BJ (cell line): Measurements from ENCODE around the gene LIMA1. TPM values are rescaled to one million over a fixed set of nuclear protein-coding genes. Genes with fewer than 3 reads are reported as not detected.
"Not testable (repeated sequence)": the region's sequence is repeated elsewhere in the genome, so short reads cannot be mapped to it uniquely, and the experiment has no call there.

Experiments
- CTCF ChIA-PET: fragments of 350-600 bp; formaldehyde crosslinking; extraction: SDS; loops from one replicate; lab custom pipeline; 2021; ENCODE audit warnings: antibody characterized with exemption, inconsistent platforms; lab: Yijun Ruan, JAX
- POLR2A ChIA-PET: fragments of 300-600 bp; sonication (Branson Sonifier 250); formaldehyde crosslinking; extraction: SDS; loops from one replicate; lab custom pipeline; 2021; ENCODE audit warnings: antibody characterized with exemption; lab: Charles Lee
- DNase-seq: peaks from one replicate; pipeline ENCODE4 v3.0.0-alpha.2; 2011; ENCODE audit warnings: low read depth
- H3K27me3 ChIP-seq: 2 replicates; pipeline ENCODE4 v1.6.0; 2011; ENCODE audit warnings: low read length; ENCODE audit not compliant: control insufficient read depth, insufficient read depth
- H3K36me3 ChIP-seq: 2 replicates; pipeline ENCODE4 v1.5.1; 2011; ENCODE audit warnings: low read length; ENCODE audit not compliant: control insufficient read depth, insufficient read depth
- H3K4me3 ChIP-seq: 2 replicates; pipeline ENCODE4 v1.5.1; 2011; ENCODE audit warnings: low read depth, mild to moderate bottlenecking, control low read depth, low read length
- polyA plus RNA-seq: library from polyadenylated mRNA; depleted of rRNA; stranded (reverse); fragments of >200 nt; gene quantifications from 2 replicates; pipeline ENCODE4 v1.2.3, GENCODE V29; 2011
- TF ChIP-seq, protein P1 (sequence below): IDR thresholded peaks from 2 replicates; pipeline ENCODE4 v1.5.1; 2011; ENCODE audit warnings: low read depth, mild to moderate bottlenecking, control low read depth, inconsistent platforms, low read length, moderate library complexity; ENCODE audit not compliant: insufficient read depth

Gene LIMA1
- polyA plus RNA-seq, 1 experiment, result 368 TPM

DNA sequence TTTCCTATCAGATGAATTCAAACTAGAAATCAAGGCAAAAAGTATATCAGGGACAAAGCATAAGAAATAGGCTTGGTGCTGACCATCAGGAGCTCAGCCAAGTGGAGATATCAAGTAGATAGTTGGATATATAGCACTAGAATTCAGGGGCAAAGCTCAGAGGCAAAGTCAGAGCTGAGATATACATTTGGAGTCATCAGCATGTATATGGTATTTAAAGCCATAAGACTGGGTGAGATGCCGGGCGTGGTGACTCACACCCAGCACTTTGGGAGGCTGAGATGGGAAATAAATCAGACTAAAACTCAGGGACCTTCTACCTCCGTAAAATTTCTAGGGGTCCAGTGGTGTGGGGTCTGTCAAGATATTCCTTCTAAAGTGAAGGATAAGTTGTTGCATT is 38.9 kb upstream of the LIMA1 start:
- H3K27me3 ChIP-seq, result no peaks in the 10 kb centered on the region
- H3K4me3 ChIP-seq, result no peak overlapping the region
- H3K36me3 ChIP-seq, result no peaks in the 10 kb centered on the region
- CTCF ChIA-PET, result no interaction called here
- no peak for DNase-seq
- POLR2A ChIA-PET, result no interaction called here
- TF ChIP-seq, protein P1, sequence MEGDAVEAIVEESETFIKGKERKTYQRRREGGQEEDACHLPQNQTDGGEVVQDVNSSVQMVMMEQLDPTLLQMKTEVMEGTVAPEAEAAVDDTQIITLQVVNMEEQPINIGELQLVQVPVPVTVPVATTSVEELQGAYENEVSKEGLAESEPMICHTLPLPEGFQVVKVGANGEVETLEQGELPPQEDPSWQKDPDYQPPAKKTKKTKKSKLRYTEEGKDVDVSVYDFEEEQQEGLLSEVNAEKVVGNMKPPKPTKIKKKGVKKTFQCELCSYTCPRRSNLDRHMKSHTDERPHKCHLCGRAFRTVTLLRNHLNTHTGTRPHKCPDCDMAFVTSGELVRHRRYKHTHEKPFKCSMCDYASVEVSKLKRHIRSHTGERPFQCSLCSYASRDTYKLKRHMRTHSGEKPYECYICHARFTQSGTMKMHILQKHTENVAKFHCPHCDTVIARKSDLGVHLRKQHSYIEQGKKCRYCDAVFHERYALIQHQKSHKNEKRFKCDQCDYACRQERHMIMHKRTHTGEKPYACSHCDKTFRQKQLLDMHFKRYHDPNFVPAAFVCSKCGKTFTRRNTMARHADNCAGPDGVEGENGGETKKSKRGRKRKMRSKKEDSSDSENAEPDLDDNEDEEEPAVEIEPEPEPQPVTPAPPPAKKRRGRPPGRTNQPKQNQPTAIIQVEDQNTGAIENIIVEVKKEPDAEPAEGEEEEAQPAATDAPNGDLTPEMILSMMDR, result no peak

DNA sequence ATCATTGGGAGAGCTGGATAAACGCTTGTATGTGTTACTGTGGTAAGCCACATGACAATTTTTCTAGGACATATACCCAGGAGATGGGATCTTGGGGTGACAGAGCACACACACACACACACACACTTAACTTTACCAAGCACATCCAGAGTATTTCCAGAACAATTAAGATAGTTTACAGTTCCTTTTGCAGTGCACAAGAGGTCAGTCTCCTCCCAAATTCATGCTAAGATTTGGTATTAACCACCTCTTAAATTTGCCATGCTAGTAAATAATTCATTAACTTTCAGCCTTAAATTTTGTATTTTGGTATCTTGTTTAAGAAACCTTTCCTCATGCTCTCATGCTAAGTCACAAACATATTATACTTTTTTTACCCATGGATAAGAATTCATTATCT is 33.9 kb upstream of the LIMA1 start:
- ChIA-PET POLR2A (no interaction called here), CTCF (interaction anchor here (0.6 to 2.3 kb wide), 4 partner anchors 14 to 242 kb away, joined by 3 to 7 read pairs (median 4); no protein-coding TSS in a partner anchor)
- H3K4me3 ChIP-seq, result no peak overlapping the region
- no peaks in the 10 kb centered on the region for H3K27me3 ChIP-seq
- no peak for DNase-seq
- H3K36me3 ChIP-seq, result no peaks in the 10 kb centered on the region
- TF ChIP-seq, protein P1, result no peak

DNA sequence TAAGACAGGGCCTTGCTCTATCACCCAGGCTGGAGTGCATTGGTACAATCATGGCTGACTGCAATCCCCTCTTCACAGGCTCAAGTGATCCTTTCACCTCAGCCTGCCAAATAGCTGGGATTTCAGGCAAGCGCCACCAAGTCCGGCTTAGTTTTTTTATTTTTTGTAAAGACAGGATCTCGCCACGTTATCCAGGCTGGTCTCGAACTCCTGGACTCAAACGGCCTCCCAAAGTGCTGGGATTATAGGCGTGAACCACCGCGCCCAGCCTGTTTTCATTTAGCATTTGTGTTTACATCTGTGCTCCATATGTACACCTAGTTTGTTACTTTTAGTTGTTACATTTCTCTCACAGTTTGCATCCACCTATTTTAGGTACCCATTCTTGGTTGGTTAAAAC is 32.5 kb upstream of the LIMA1 start:
- no peak for DNase-seq
- no peaks in the 10 kb centered on the region for H3K36me3 ChIP-seq
- ChIA-PET CTCF (interaction anchor here (0.9 to 2.6 kb wide), 4 partner anchors 99 to 159 kb away, joined by 4 to 9 read pairs (median 6); no protein-coding TSS in a partner anchor), POLR2A (no interaction called here)
- no peak overlapping the region for H3K4me3 ChIP-seq
- TF ChIP-seq, protein P1, result no peak
- H3K27me3 ChIP-seq, result no peaks in the 10 kb centered on the region

DNA sequence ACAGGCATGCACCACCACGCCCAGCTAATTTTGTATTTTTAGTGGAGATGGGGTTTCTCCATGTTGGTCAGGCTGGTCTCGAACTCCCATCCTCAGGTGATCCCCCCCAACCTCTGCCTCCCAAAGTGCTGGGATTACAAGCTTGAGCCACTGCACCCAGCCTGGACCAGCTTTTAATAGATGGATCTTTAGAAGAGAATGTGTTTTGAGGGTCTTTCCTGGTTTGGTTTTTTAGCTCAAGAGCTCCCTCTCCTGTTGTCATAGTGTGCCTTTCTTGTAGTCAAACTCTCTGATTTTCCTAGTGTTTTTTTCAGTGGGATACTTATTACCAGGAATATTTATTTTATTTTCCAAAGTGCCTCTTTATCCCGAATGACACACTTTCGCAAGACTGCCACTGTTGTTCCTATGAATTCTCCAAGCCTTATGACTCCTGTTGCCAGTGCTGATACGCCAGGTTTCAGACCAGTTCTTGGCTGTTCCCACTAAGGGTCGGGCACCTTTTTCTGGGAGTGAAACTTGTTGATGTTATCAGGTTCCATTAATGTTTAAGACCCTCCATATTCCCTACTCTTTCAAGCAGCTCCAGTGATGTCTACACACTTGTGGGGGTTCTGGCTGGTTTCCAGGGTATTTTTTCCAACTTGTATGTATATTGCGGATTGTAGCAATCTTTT is 31.5 kb upstream of the LIMA1 start:
- H3K27me3 ChIP-seq, result no peaks in the 10 kb centered on the region
- peak; percentile 16 for DNase-seq
- TF ChIP-seq, protein P1, result peak; percentile 66
- ChIA-PET POLR2A (interaction anchor here (0.5 to 0.6 kb wide), 2 partner anchors 120 to 231 kb away, joined by 3 to 7 read pairs; no protein-coding TSS in a partner anchor), CTCF (interaction anchor here (0.6 to 2.6 kb wide), 42 partner anchors 8 to 348 kb away, joined by 3 to 17 read pairs (median 4); partner anchors contain the start of genes CERS5, COX14, GPD1 and SMARCD1)
- no peaks in the 10 kb centered on the region for H3K36me3 ChIP-seq
- H3K4me3 ChIP-seq, result no peak overlapping the region

DNA sequence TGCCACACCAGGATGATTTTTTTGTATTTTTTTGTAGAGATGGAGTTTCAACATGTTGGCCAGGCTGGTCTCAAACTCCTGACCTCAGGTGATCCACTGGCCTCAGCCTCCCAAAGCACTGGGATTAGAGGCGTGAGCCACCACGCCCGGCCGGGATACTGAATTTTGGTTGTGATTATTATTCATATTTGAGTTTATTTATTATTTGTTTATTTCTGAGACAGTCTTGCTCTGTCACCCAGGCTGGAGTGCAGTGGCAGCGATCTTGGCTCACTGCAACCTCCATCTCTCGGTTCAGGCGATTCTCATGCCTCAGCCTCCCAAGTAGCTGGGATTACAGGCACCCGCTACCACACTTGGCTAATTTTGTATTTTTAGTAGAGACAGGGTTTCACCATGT is 30.7 kb upstream of the LIMA1 start:
- DNase-seq, H3K27me3 ChIP-seq, H3K36me3 ChIP-seq, H3K4me3 ChIP-seq: not testable (repeated sequence)
- ChIA-PET CTCF (interaction anchor here (0.6 to 2.6 kb wide), 33 partner anchors 8 to 347 kb away, joined by 3 to 17 read pairs (median 5); partner anchors contain the start of genes CERS5, COX14, GPD1 and SMARCD1), POLR2A (interaction anchor here (0.6 kb wide), 1 partner anchor 102 kb away, joined by 3 read pairs; no protein-coding TSS in a partner anchor)
